Muscle of back (tissue), 11 donors: Measurements from ENCODE around the gene TMOD4. TPM values are rescaled to one million over a fixed set of nuclear protein-coding genes. Genes with fewer than 3 reads are reported as not detected.
A peak's percentile ranks its signal among the peaks of the same experiment; 100 is the strongest.

Source experiments
- DNase-seq, 3 donors: peaks; one replicate each; pipeline versions ENCODE4 v3.0.0 to v3.0.0-alpha.2; 2013
- polyA plus RNA-seq, 10 donors: library from polyadenylated mRNA; unstranded; fragments of 120-200 nt; gene quantifications; one replicate each; pipeline ENCODE4 v1.2.1, GENCODE V29; 2013; ENCODE audit not compliant: insufficient read length in 10 of 10

TMOD4 gene
- polyA plus RNA-seq, 10 donors, result 8.0 to 53.2 (median 26.8) TPM

GRCh38 chr1:151184211-151184610 is 8.4 kb upstream of the TMOD4 start:
- no peak for DNase-seq

GRCh38 chr1:151176514-151177045 is 799 bp upstream of the TMOD4 start:
- no peak for DNase-seq

GRCh38 chr1:151175041-151175741 is 590 bp downstream of the TMOD4 start:
- DNase-seq, result peak; percentile 57 to 75 (median 68)

GRCh38 chr1:151171190-151171589 is 4.6 kb downstream of the TMOD4 start:
- DNase-seq, result no peak

GRCh38 chr1:151167116-151167515 is 8.7 kb downstream of the TMOD4 start:
- DNase-seq, result no peak

- no peak for DNase-seq
These were observed 9.2 kb downstream of the TMOD4 start for GRCh38 chr1:151166505-151166956.

GRCh38 chr1:151165738-151166504 is 9.9 kb downstream of the TMOD4 start, which contains the start of the genes LYSMD1 and SCNM1:
Gene LYSMD1, minus strand, starts transcription at chr1:151165902. Its CDS starts 644 bp downstream, at chr1:151165258.
Gene SCNM1, plus strand, starts transcription at chr1:151166144. Its CDS starts 9 bp downstream, at chr1:151166153.
- peak; percentile 99 to 100 (median 99) for DNase-seq

GRCh38 chr1:151165281-151165737 is 10.5 kb downstream of the TMOD4 start:
- DNase-seq, result peak in 2 of 3 donors; percentile 57 to 70

GRCh38 chr1:151164732-151165280 is 11.0 kb downstream of the TMOD4 start:
- DNase-seq, result no peak

GRCh38 chr1:151159373-151159772 is 16.4 kb downstream of the TMOD4 start:
- DNase-seq, result peak in 1 of 3 donors; percentile 29

GRCh38 chr1:151158751-151159251 is 17.0 kb downstream of the TMOD4 start:
- DNase-seq, result no peak

GRCh38 chr1:151158326-151158725 is 17.5 kb downstream of the TMOD4 start:
- DNase-seq, result no peak

GRCh38 chr1:151157067-151157531 is 18.7 kb downstream of the TMOD4 start:
- peak in 1 of 3 donors; percentile 23 for DNase-seq

GRCh38 chr1:151156515-151156819 is 19.3 kb downstream of the TMOD4 start, which contains the start of gene TNFAIP8L2:
Gene TNFAIP8L2, plus strand, starts transcription at chr1:151156649. Its CDS starts 2,049 bp downstream, at chr1:151158698.
- peak in 1 of 3 donors; percentile 38 for DNase-seq

- no peak for DNase-seq
These were observed 28.1 kb downstream of the TMOD4 start for GRCh38 chr1:151147665-151148064.

GRCh38 chr1:151147132-151147503 is 28.7 kb downstream of the TMOD4 start:
- no peak for DNase-seq

GRCh38 chr1:151146412-151147131 is 29.2 kb downstream of the TMOD4 start, which contains the start of gene SEMA6C:
Gene SEMA6C, minus strand, starts transcription at chr1:151146631. Its CDS starts 4,010 bp downstream, at chr1:151142621.
- DNase-seq, result peak; percentile 94 to 98 (median 96)

- no peak for DNase-seq
These were observed 29.7 kb downstream of the TMOD4 start for GRCh38 chr1:151146072-151146411.

- DNase-seq, result peak in 1 of 3 donors; percentile 81
These were observed 30.3 kb downstream of the TMOD4 start for GRCh38 chr1:151145304-151146071.
